NT2/D1 (cell line): ENCODE data around the gene UBXN10.
A peak's percentile ranks its signal among the peaks of the same experiment; 100 is the strongest.

Experiments used
- DNase-seq: peaks from one replicate; pipeline ENCODE4 v3.0.0-alpha.2; 2011; ENCODE audit warnings: low read depth, low spot score
- H3K27me3 ChIP-seq: 2 replicates; pipeline ENCODE4 v1.6.0; 2011; ENCODE audit warnings: mild to moderate bottlenecking; ENCODE audit not compliant: insufficient read length, insufficient read depth
- H3K36me3 ChIP-seq: 2 replicates; pipeline ENCODE4 v1.6.1; 2011; ENCODE audit warnings: mild to moderate bottlenecking, low read length, mixed read lengths; ENCODE audit not compliant: insufficient read depth, insufficient read length
- H3K4me1 ChIP-seq: 2 replicates; pipeline ENCODE4 v1.5.1; 2011; ENCODE audit not compliant: insufficient read depth, insufficient read length
- H3K4me3 ChIP-seq: 2 replicates; pipeline ENCODE4 v1.5.1; 2011; ENCODE audit warnings: low read depth; ENCODE audit not compliant: insufficient read length
- H3K9ac ChIP-seq: 2 replicates; pipeline ENCODE4 v1.6.0; 2011; ENCODE audit warnings: low read depth; ENCODE audit not compliant: insufficient read length
- H3K9me3 ChIP-seq: 2 replicates; pipeline ENCODE4 v1.5.1; 2011; ENCODE audit warnings: mild to moderate bottlenecking, low read length; ENCODE audit not compliant: insufficient read depth
- SUZ12 ChIP-seq: IDR thresholded peaks from 2 replicates; pipeline ENCODE4 v1.6.1; 2011; ENCODE audit not compliant: insufficient read length, insufficient read depth; ENCODE audit errors: extremely low read depth
- YY1 ChIP-seq: IDR thresholded peaks from 2 replicates; pipeline ENCODE4 v1.6.1; 2011; ENCODE audit not compliant: insufficient read length, insufficient read depth
- ZNF274 ChIP-seq: IDR thresholded peaks from 2 replicates; pipeline ENCODE4 v1.6.1; 2011; ENCODE audit warnings: mild to moderate bottlenecking, low read depth, low read length

Gene UBXN10, protein sequence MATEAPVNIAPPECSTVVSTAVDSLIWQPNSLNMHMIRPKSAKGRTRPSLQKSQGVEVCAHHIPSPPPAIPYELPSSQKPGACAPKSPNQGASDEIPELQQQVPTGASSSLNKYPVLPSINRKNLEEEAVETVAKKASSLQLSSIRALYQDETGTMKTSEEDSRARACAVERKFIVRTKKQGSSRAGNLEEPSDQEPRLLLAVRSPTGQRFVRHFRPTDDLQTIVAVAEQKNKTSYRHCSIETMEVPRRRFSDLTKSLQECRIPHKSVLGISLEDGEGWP

DNA sequence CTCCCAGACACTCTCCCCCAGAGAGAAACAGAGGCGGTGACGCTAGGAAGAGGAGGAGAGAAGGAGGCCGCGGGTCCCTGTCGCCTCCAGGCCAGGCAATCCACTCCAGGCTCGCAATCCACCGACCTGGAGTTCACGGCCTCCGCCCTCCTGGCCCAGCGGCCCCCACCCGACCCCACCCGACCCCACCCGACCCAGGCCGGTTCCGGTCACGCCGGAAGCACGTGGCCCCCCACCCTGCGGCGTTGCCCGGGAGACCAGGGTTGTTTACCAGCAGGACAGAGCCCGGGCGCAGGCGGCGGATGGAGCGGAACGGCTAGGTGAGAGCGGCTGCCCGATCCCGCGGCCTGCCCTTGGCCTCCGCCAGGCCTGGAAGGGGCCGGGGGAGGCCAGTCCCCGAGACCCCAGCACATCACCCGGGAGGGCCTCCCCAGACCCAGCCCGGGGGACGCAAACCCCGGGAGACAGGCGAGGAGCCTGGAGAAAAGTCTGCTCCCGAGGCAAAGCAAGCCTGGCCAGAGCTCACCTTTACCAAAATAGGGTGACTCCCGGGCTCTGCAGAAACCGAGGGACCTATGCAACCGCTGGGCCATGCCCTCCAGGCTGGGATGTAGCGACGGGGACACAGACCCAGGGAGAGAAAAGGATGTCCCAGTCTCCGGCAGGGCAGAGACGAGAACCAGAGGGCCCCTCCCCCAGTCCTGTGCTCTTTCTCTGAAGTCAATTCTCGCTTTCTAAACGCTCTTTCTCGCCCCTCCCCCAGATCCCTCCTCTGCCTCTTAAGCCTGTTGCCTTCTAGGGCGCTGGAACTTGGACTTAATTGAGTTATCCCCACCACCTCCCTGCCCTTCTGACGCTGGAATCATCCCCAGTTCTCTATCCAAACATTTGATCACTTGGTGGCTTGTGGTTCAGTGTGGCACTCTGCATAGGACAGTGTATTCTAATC, at the start of gene UBXN10, which contains the start of gene PLA2G2C:
Gene UBXN10 (plus strand): TSS at position 263 of the 949 bp plus-strand sequence. CDS start 4,466 bp downstream, outside the sequence.
Gene PLA2G2C (minus strand): TSS at position 685 of the 949 bp plus-strand sequence. CDS start 9,155 bp downstream, outside the sequence.
- Histone ChIP-seq H3K4me1 (peaks cover 7% of the 10 kb centered on the region), H3K36me3 (no peaks in the 10 kb centered on the region), H3K4me3 (peak within 1 kb of the TSS; percentile 64), H3K9ac (peak within 1 kb of the TSS; percentile 69), H3K9me3 (no peaks in the 10 kb centered on the region), H3K27me3 (no peaks in the 10 kb centered on the region)
- no peak for TF ChIP-seq SUZ12
- no peak for TF ChIP-seq ZNF274
- no peak for DNase-seq

DNA sequence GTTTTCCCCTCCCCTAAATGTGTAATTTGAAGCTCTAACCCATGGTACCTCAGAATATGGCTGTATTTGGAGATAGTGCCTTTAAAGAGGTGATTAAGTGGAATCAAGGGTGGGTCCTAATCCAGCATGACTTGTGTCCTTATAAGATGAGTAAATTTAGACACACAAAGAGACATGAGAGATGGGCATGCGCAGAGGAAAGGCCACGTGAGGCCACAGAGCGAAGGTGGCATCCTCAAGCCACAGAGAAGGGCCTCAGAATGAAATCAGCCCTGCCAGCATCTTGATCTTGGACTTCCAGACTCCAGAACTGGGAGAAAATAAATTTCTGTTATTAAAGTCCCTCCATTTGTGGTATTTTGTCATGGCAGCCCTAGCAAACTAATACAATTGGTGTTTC, 49.6 kb upstream of the UBXN10 start:
- Histone ChIP-seq H3K4me3 (no peak overlapping the region), H3K27me3 (no peaks in the 10 kb centered on the region), H3K9me3 (peaks cover 10% of the 10 kb centered on the region; the same call in 1 of the 2 replicates), H3K9ac (no peak overlapping the region), H3K4me1 (no peaks in the 10 kb centered on the region), H3K36me3 (no peaks in the 10 kb centered on the region)
- no peak for TF ChIP-seq ZNF274
- TF ChIP-seq SUZ12 = no peak
- TF ChIP-seq YY1 = no peak
- DNase-seq = no peak

DNA sequence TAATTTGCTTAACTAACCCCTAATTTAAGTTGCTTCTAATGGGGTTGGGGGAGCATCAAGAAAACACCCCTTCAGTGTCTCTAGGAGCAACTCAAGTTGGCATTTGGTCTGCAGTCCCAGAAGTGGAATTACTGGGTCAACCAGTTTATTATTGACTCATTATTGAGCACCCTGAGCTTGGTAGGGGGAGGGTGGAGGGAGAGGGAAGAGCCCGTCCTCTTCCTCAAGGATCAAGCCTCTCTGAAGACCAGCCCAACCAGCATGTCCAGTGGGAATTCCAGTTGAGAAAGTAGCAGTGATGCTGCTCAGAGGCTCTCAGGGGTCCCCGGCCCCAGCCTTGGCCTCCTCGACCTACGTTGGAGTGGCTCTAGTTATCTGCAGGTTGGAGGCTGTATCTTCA, 48.8 kb upstream of the UBXN10 start:
- Histone ChIP-seq H3K9ac (no peak overlapping the region), H3K4me1 (no peaks in the 10 kb centered on the region), H3K36me3 (no peaks in the 10 kb centered on the region), H3K4me3 (no peak overlapping the region), H3K9me3 (peaks cover 10% of the 10 kb centered on the region; the same call in 1 of the 2 replicates), H3K27me3 (no peaks in the 10 kb centered on the region)
- no peak for DNase-seq
- TF ChIP-seq SUZ12 = no peak
- TF ChIP-seq ZNF274 = no peak
- no peak for TF ChIP-seq YY1

DNA sequence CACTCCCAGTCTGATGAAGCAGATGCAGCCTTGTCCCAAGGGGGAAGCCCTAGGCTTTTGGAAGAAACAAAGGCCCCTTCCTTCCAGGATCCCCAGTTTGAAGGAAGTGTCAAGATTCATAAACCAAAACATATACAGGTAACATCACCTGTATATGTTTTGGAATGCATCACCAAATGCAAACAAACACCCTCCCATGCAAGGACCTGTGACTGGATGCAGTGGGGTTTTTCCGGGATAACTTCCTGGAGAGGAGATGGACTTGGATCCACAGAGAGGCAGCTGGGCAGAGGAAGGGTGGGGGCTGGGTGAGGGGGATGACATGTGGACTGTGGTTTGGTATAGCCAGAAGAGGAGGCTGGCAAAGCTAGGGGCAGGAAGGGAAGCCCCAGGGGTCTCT, 48.3 kb upstream of the UBXN10 start:
- Histone ChIP-seq H3K27me3 (no peaks in the 10 kb centered on the region), H3K36me3 (no peaks in the 10 kb centered on the region), H3K9ac (no peak overlapping the region), H3K4me3 (no peak overlapping the region), H3K4me1 (no peaks in the 10 kb centered on the region), H3K9me3 (peaks cover 10% of the 10 kb centered on the region; the same call in 1 of the 2 replicates)
- TF ChIP-seq SUZ12 (no peak), YY1 (no peak), ZNF274 (no peak)
- no peak for DNase-seq

DNA sequence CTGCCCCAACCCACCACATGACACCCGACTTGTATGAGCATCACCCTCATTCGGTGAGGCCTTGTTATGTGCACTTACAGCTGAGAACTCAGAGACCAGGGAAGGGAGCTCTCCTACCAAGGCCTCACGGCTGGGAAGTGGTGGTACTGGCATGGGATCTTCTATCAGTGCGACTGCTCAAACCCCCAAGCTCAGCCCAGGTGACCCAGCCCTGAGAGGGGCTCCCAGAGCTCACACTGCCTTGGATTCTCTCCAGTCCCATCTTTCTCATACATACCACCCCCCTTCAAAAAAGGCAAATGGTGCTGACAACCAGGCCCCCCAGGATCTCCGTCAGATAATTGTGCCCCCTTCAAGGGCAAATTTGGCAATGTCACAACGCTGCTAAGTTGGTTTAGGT, 47.5 kb upstream of the UBXN10 start:
- no peak for DNase-seq
- Histone ChIP-seq H3K9ac (no peak overlapping the region), H3K36me3 (no peaks in the 10 kb centered on the region), H3K4me3 (no peak overlapping the region), H3K27me3 (no peaks in the 10 kb centered on the region), H3K9me3 (peaks cover 10% of the 10 kb centered on the region; the same call in 1 of the 2 replicates), H3K4me1 (no peaks in the 10 kb centered on the region)
- TF ChIP-seq YY1 (no peak), SUZ12 (no peak), ZNF274 (no peak)

DNA sequence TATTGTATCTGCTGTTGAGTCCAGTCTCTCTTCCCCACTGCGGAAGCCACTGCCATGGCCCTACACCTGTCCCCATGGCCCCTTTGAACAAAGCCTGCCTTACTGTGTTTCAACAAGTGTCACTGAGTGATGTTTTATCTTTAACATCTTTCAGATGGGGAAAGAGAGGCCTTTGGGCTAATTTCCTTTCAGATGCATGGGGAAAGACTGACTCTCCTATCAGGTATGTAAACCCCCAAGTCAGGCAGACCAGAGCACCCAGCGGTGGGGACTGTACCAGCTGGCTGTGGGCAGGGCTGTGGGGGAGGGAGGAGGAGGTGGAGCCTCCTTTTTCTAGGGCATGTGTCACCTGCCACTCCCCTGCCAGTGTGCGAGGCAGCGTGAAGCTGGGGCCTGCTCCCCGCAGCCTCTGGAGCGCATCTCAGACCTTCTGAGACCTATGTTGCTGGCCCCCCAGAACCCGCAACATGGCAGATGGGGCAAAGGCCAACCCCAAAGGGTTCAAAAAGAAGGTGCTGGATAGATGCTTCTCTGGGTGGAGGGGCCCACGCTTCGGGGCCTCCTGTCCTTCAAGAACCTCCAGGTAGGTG, 46.8 kb upstream of the UBXN10 start, which contains the start of gene PLA2G2F:
Gene PLA2G2F (plus strand): TSS at position 363 of the 590 bp plus-strand sequence. CDS start 105 bp downstream, at position 468.
- TF ChIP-seq ZNF274 = no peak
- no peak for TF ChIP-seq YY1
- no peak for TF ChIP-seq SUZ12

More for the DNA sequence above, 46.8 kb upstream of the UBXN10 start, which contains the start of gene PLA2G2F:
- no peak within 1 kb of the TSS for H3K4me3 ChIP-seq
- H3K4me1 ChIP-seq = no peaks in the 10 kb centered on the region
- H3K27me3 ChIP-seq = no peaks in the 10 kb centered on the region
- no peak for DNase-seq
- peaks cover 10% of the 10 kb centered on the region; the same call in 1 of the 2 replicates for H3K9me3 ChIP-seq
- no peak within 1 kb of the TSS for H3K9ac ChIP-seq
- H3K36me3 ChIP-seq = no peaks in the 10 kb centered on the region
